ENCODE measurements around the gene ANKRD36B. TPM values are rescaled to one million over a fixed set of nuclear protein-coding genes. Genes with fewer than 3 reads are reported as not detected.

The ANKRD36B gene
- total RNA-seq (ENCODE audit: low replicate concordance), result 14.3 and 17.8 TPM in 2 replicates

DNA sequence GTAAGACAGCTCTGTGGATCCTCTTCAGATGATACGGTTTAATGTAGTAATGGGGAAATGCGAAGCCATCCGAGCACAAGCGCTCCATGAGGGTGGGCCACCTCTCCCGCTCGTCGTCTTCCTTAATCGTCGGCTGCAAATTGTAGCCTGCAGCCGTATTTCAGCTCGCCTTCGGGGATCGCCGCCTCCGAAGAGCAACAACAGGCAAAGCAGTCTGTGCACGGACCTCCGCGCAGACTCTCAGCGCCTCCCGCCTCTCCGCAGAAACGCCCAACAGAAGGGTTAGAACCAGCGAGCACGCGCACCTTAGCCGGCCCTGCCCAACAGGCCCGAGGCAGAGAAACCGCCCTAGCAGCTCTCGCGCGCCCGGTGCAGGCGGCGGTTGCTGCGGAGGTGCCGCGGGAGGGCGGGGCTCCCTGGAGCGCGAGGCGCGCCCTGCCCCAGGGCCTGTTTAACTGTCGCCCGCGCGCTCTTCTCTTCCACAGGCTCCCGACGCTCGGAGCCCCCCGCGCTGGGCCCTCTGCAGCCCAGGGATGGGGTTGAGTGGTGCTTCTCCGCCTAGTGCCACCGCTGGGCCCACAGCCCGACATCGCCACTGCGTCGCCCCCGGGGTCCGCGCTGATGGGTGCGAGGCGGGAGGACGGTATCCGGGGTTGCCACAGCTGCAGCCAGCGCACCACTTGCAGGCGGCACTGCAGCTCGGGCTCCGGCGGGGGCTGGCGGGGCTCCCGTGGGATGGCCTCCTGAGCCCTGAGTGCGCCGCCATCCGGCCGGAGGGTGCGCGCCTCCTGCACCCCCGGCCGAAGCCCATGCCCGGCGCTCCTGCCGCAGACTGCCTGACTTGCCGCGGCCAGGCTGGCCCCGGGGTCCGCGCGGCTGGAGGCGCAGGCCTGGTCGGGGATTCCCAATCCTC lies at the start of gene ANKRD36B:
ANKRD36B (minus strand) TSS at position 280 of the 913 bp plus-strand sequence; CDS start at position 88, 192 bp downstream.

Other genes starting within 250 kb of the ANKRD36B start
- 208 and 444 TPM in 2 replicates for gene COX5B, start 56.2 kb upstream of the ANKRD36B start, total RNA-seq (ENCODE audit: low replicate concordance)
- 56.5 and 77.3 TPM in 2 replicates for gene ACTR1B, start 74.2 kb upstream of the ANKRD36B start, total RNA-seq (ENCODE audit: low replicate concordance)
- 0.23 and 0.75 TPM in 2 replicates for gene C2orf92, start 79.8 kb upstream of the ANKRD36B start, total RNA-seq (ENCODE audit: low replicate concordance)
- gene ZAP70, start 123.7 kb upstream of the ANKRD36B start, total RNA-seq (ENCODE audit: low replicate concordance), result not detected in 2 replicates

Measured in smooth muscle cell of the coronary artery (primary cell).